Activated CD4-positive, alpha-beta T cell treated with anti-CD3 and anti-CD28 coated beads for 36 hours (primary cell): ENCODE data around the gene COQ8B. TPM values are rescaled to one million over a fixed set of nuclear protein-coding genes. Genes with fewer than 3 reads are reported as not detected.
"Not testable (repeated sequence)": the region's sequence is repeated elsewhere in the genome, so short reads cannot be mapped to it uniquely, and the experiment has no call there.

ENCODE experiments used
- ATAC-seq: fragments of 200-7000 bp; cut with Tn5 transposase; one replicate; pipeline ENCODE4 v1.10.0; 2021; ENCODE audit warnings: mild to moderate bottlenecking, moderate library complexity
- CTCF ChIA-PET: fragments of 350-600 bp; sonication (Branson Sonifier 250); formaldehyde crosslinking; loops from one replicate; lab custom pipeline; 2021; ENCODE audit warnings: antibody characterized with exemption; lab: Charles Lee
- POLR2A ChIA-PET: fragments of 350-600 bp; sonication (Branson Sonifier 250); formaldehyde crosslinking; loops from one replicate; lab custom pipeline; 2021; ENCODE audit warnings: antibody characterized with exemption, inconsistent platforms; lab: Charles Lee
- DNase-seq: peaks from one replicate; pipeline ENCODE4 v3.0.0-alpha.2; 2020
- H3K27ac Mint-ChIP-seq: one replicate; pipeline ENCODE4 v1.8.0; 2021; ENCODE audit warnings: mixed read lengths
- H3K27me3 Mint-ChIP-seq: one replicate; pipeline ENCODE4 v1.8.0; 2021; ENCODE audit warnings: mixed read lengths
- H3K36me3 Mint-ChIP-seq: one replicate; pipeline ENCODE4 v1.8.0; 2021; ENCODE audit warnings: low read depth, mixed read lengths
- H3K4me1 Mint-ChIP-seq: one replicate; pipeline ENCODE4 v1.8.0; 2021; ENCODE audit warnings: mixed read lengths
- H3K4me3 Mint-ChIP-seq: one replicate; pipeline ENCODE4 v1.8.0; 2021; ENCODE audit warnings: mild to moderate bottlenecking, moderate library complexity, mixed read lengths
- H3K9me3 Mint-ChIP-seq: one replicate; pipeline ENCODE4 v1.8.0; 2021; ENCODE audit warnings: low read depth, mixed read lengths
- intact Hi-C, 2 experiments: fragments of 100-400 bp; cut with DNase I in 1 of 2; cut with micrococcal nuclease in 1 of 2; formaldehyde crosslinking; loops; one replicate each; pipeline versions ENCODE4 v1.14.2 to v1.15.1; 2022 to 2024; cut with DNase I, micrococcal nuclease
- total RNA-seq, 2 experiments: library from RNA; stranded (reverse); gene quantifications; one replicate each; pipeline ENCODE4 v1.2.3, GENCODE V29; 2021

Gene COQ8B
- 10 to 100 TPM; 21.2 to 29.9 TPM for total RNA-seq

- Mint-ChIP-seq H3K4me1 (peaks cover 59% of the 10 kb centered on the region), H3K36me3 (peaks cover 15% of the 10 kb centered on the region), H3K27ac (peak within 1 kb of the TSS; percentile 98), H3K27me3 (no peaks in the 10 kb centered on the region), H3K9me3 (no peaks in the 10 kb centered on the region), H3K4me3 (peak within 1 kb of the TSS; percentile 93)
- CTCF ChIA-PET: interaction anchor here (0.6 to 1.7 kb wide), 7 partner anchors 34 to 547 kb away, joined by 3 to 11 read pairs (median 4); partner anchors contain the start of genes ACTMAP, HNRNPUL1, RAB4B and SNRPA
- peak; percentile 100 for DNase-seq
- ATAC-seq: peak; percentile 65
- intact Hi-C loops: loop anchor here (1.0 to 10.0 kb wide), 17 partner anchors 26 to 1324 kb away; partner anchors contain the start of genes ACTMAP (in 2 of the 2), NUMBL (in 2 of the 2), RAB4B (in 2 of the 2) and BCKDHA (in 1 of the 2)
- POLR2A ChIA-PET: interaction anchor here (1.3 to 1.7 kb wide), 5 partner anchors 33 to 546 kb away, joined by 5 to 21 read pairs (median 6); partner anchors contain the start of genes ACTMAP, EGLN2, RAB4B and SNRPA
Measured at GRCh38 chr19:40716482-40717324, at the start of gene COQ8B, which contains the start of gene ITPKC. COQ8B (minus strand) TSS chr19:40716886; CDS start chr19:40714632, 2,254 bp downstream. ITPKC (plus strand) TSS chr19:40717112; CDS start chr19:40717136, 24 bp downstream.

- peak overlapping the region; percentile 25 for H3K27ac Mint-ChIP-seq
- H3K4me1 Mint-ChIP-seq: peaks cover 39% of the 10 kb centered on the region
- peaks cover 71% of the 10 kb centered on the region for H3K36me3 Mint-ChIP-seq
- H3K9me3 Mint-ChIP-seq, H3K27me3 Mint-ChIP-seq, H3K4me3 Mint-ChIP-seq, intact Hi-C loops, DNase-seq, ATAC-seq: not testable (repeated sequence)
- ChIA-PET CTCF (interaction anchor here (0.9 to 1.2 kb wide), 2 partner anchors 9 to 12 kb away, joined by 3 read pairs; partner anchors contain the start of gene RAB4B), POLR2A (interaction anchor here (1.6 kb wide), 1 partner anchor 16 kb away, joined by 8 read pairs; the partner anchor contains the start of gene ACTMAP)
Measured at GRCh38 chr19:40766385-40766784, 49.7 kb upstream of the COQ8B start.

- intact Hi-C loops: no loop called here
- DNase-seq (no peak), ATAC-seq (no peak)
- Mint-ChIP-seq H3K4me1 (peaks cover 52% of the 10 kb centered on the region), H3K27ac (peak overlapping the region; percentile 48), H3K9me3 (no peaks in the 10 kb centered on the region), H3K36me3 (peaks cover 74% of the 10 kb centered on the region), H3K4me3 (no peak overlapping the region), H3K27me3 (no peaks in the 10 kb centered on the region)
- ChIA-PET POLR2A (interaction anchor here (1.3 kb wide), 1 partner anchor 10 kb away, joined by 3 read pairs; no protein-coding TSS in a partner anchor), CTCF (interaction anchor here (0.6 to 1.1 kb wide), 2 partner anchors 43 to 1025 kb away, joined by 3 read pairs; no protein-coding TSS in a partner anchor)
Measured at GRCh38 chr19:40763963-40764362, 47.3 kb upstream of the COQ8B start.

GRCh38 chr19:40763526-40763925, 46.8 kb upstream of the COQ8B start:
- peaks cover 52% of the 10 kb centered on the region for H3K4me1 Mint-ChIP-seq
- DNase-seq (no peak), ATAC-seq (no peak)
- H3K9me3 Mint-ChIP-seq: no peaks in the 10 kb centered on the region
- ChIA-PET POLR2A (interaction anchor here (1.3 kb wide), 1 partner anchor 9 kb away, joined by 3 read pairs; no protein-coding TSS in a partner anchor), CTCF (interaction anchor here (0.6 to 1.1 kb wide), 3 partner anchors 44 to 1025 kb away, joined by 3 read pairs; no protein-coding TSS in a partner anchor)
- no peak overlapping the region for H3K4me3 Mint-ChIP-seq
- H3K27me3 Mint-ChIP-seq: no peaks in the 10 kb centered on the region
- intact Hi-C loops: no loop called here
- H3K36me3 Mint-ChIP-seq: peaks cover 72% of the 10 kb centered on the region
- no peak overlapping the region for H3K27ac Mint-ChIP-seq

GRCh38 chr19:40762754-40763470, 46.2 kb upstream of the COQ8B start:
- H3K4me3 Mint-ChIP-seq: no peak overlapping the region
- DNase-seq (no peak), ATAC-seq (no peak)
- ChIA-PET CTCF (interaction anchor here (0.7 to 1.1 kb wide), 2 partner anchors 44 to 72 kb away, joined by 3 read pairs; no protein-coding TSS in a partner anchor), POLR2A (interaction anchor here (1.3 kb wide), 1 partner anchor 9 kb away, joined by 3 read pairs; no protein-coding TSS in a partner anchor)
- peak overlapping the region; percentile 61 for H3K27ac Mint-ChIP-seq
- no peaks in the 10 kb centered on the region for H3K27me3 Mint-ChIP-seq
- no peaks in the 10 kb centered on the region for H3K9me3 Mint-ChIP-seq
- intact Hi-C loops: no loop called here
- peaks cover 56% of the 10 kb centered on the region for H3K4me1 Mint-ChIP-seq
- peaks cover 77% of the 10 kb centered on the region for H3K36me3 Mint-ChIP-seq

- no peaks in the 10 kb centered on the region for H3K27me3 Mint-ChIP-seq
- ChIA-PET POLR2A (interaction anchor here (2.0 kb wide), 1 partner anchor 18 kb away, joined by 7 read pairs; the partner anchor contains the start of gene RAB4B), CTCF (interaction anchor here (2.5 kb wide), 1 partner anchor 18 kb away, joined by 5 read pairs; no protein-coding TSS in a partner anchor)
- H3K4me3 Mint-ChIP-seq: no peak overlapping the region
- DNase-seq (no peak), ATAC-seq (no peak)
- no peak overlapping the region for H3K27ac Mint-ChIP-seq
- intact Hi-C loops: no loop called here
- H3K9me3 Mint-ChIP-seq: no peaks in the 10 kb centered on the region
- peaks cover 81% of the 10 kb centered on the region for H3K36me3 Mint-ChIP-seq
- H3K4me1 Mint-ChIP-seq: peaks cover 72% of the 10 kb centered on the region
Measured at GRCh38 chr19:40759352-40759751, 42.7 kb upstream of the COQ8B start.

- H3K4me1 Mint-ChIP-seq: peaks cover 67% of the 10 kb centered on the region
- H3K27me3 Mint-ChIP-seq: no peaks in the 10 kb centered on the region
- ATAC-seq: no peak
- DNase-seq: no peak
- CTCF ChIA-PET: interaction anchor here (1.0 to 2.5 kb wide), 4 partner anchors 11 to 45 kb away, joined by 3 to 5 read pairs (median 4); no protein-coding TSS in a partner anchor
- no peaks in the 10 kb centered on the region for H3K9me3 Mint-ChIP-seq
- peak overlapping the region; percentile 58 for H3K27ac Mint-ChIP-seq
- POLR2A ChIA-PET: interaction anchor here (2.0 kb wide), 1 partner anchor 19 kb away, joined by 7 read pairs; the partner anchor contains the start of gene RAB4B
- H3K4me3 Mint-ChIP-seq: no peak overlapping the region
- H3K36me3 Mint-ChIP-seq: peaks cover 76% of the 10 kb centered on the region
- intact Hi-C loops: no loop called here
Measured at GRCh38 chr19:40758491-40758890, 41.8 kb upstream of the COQ8B start.

- Mint-ChIP-seq H3K27ac (peak overlapping the region; percentile 69), H3K4me3 (peak overlapping the region; percentile 18), H3K4me1 (peaks cover 58% of the 10 kb centered on the region), H3K9me3 (no peaks in the 10 kb centered on the region), H3K27me3 (no peaks in the 10 kb centered on the region), H3K36me3 (peaks cover 74% of the 10 kb centered on the region)
- DNase-seq (peak; percentile 62), ATAC-seq (peak; percentile 28)
- intact Hi-C loops: no loop called here
- CTCF ChIA-PET: interaction anchor here (1.9 to 2.5 kb wide), 2 partner anchors 21 to 51 kb away, joined by 5 to 11 read pairs; no protein-coding TSS in a partner anchor
- POLR2A ChIA-PET: interaction anchor here (0.6 to 0.7 kb wide), 2 partner anchors 26 to 373 kb away, joined by 3 to 5 read pairs; no protein-coding TSS in a partner anchor
Measured at GRCh38 chr19:40756502-40757110, 39.9 kb upstream of the COQ8B start.

GRCh38 chr19:40755791-40756190, 39.1 kb upstream of the COQ8B start:
- H3K36me3 Mint-ChIP-seq: peaks cover 75% of the 10 kb centered on the region
- peak overlapping the region; percentile 78 for H3K4me3 Mint-ChIP-seq
- ChIA-PET CTCF (interaction anchor here (1.9 to 4.5 kb wide), 2 partner anchors 22 to 52 kb away, joined by 11 to 24 read pairs; partner anchors contain the start of gene RAB4B), POLR2A (no interaction called here)
- ATAC-seq: no peak
- H3K4me1 Mint-ChIP-seq: peaks cover 55% of the 10 kb centered on the region
- DNase-seq: no peak
- no peaks in the 10 kb centered on the region for H3K27me3 Mint-ChIP-seq
- no peaks in the 10 kb centered on the region for H3K9me3 Mint-ChIP-seq
- H3K27ac Mint-ChIP-seq: peak overlapping the region; percentile 97
- intact Hi-C loops: loop anchor here in 1 of 2 experiments (1.0 kb wide), 2 partner anchors 22 to 92 kb away; no protein-coding TSS in a partner anchor

- Mint-ChIP-seq H3K4me1 (peaks cover 51% of the 10 kb centered on the region), H3K9me3 (no peaks in the 10 kb centered on the region), H3K27ac (peak overlapping the region; percentile 97), H3K27me3 (no peaks in the 10 kb centered on the region), H3K36me3 (peaks cover 71% of the 10 kb centered on the region), H3K4me3 (peak overlapping the region; percentile 78)
- no peak for DNase-seq
- CTCF ChIA-PET: interaction anchor here (0.6 to 4.5 kb wide), 6 partner anchors 11 to 138 kb away, joined by 3 to 24 read pairs (median 4); partner anchors contain the start of gene RAB4B
- ATAC-seq: no peak
- POLR2A ChIA-PET: interaction anchor here (0.7 to 1.8 kb wide), 4 partner anchors 8 to 334 kb away, joined by 3 to 13 read pairs (median 4); partner anchors contain the start of gene RAB4B
- intact Hi-C loops: loop anchor here in 1 of 2 experiments (1.0 kb wide), 2 partner anchors 22 to 92 kb away; no protein-coding TSS in a partner anchor
Measured at GRCh38 chr19:40755248-40755624, 38.5 kb upstream of the COQ8B start.
